GM23338 (cell line): Measurements from ENCODE around the gene KRTAP10-9.

Experiments used
- CTCF ChIP-seq, 2 experiments: fragments of 200-600 bp in 1 of 2; sonication (generic) in 1 of 2; conservative IDR thresholded peaks; 2 replicates each; pipeline versions ENCODE4 v1.5.1 to v1.6.1; 2016 to 2017; ENCODE audit warnings: antibody characterized with exemption in 2 of 2, low read depth in 2 of 2, mild to moderate bottlenecking in 2 of 2, moderate library complexity in 1 of 2
- EZH2 ChIP-seq: fragments of 200-600 bp; sonication (generic); IDR thresholded peaks from one replicate; pipeline ENCODE4 v1.8.0; 2017; ENCODE audit warnings: antibody characterized with exemption, mild to moderate bottlenecking, low read depth; ENCODE audit not compliant: unreplicated experiment
- POLR2AphosphoS5 ChIP-seq: IDR thresholded peaks from 2 replicates; pipeline ENCODE4 v1.6.1; 2016; ENCODE audit warnings: antibody characterized with exemption, low read depth
- REST ChIP-seq: IDR thresholded peaks from one replicate; pipeline ENCODE4 v1.6.1; 2018; ENCODE audit warnings: antibody characterized with exemption; ENCODE audit not compliant: unreplicated experiment

GRCh38 chr21:44585892-44586291 is 41.0 kb upstream of the KRTAP10-9 start:
- TF ChIP-seq EZH2 (no peak), CTCF (conservative IDR thresholded peaks at IDR 0.05; ENCODE audit: low read depth in 2 of 2) (no peak), REST (no peak), POLR2AphosphoS5 (no peak)
